HG03135 (cell line): Measurements from ENCODE around the gene KCNG1.
A peak's percentile ranks its signal among the peaks of the same experiment; 100 is the strongest.

Source experiments
- ATAC-seq: cut with Tn5 transposase; IDR thresholded peaks from one replicate; pipeline ENCODE4 v1.9.1; 2021; ENCODE audit warnings: mild to moderate bottlenecking, moderate library complexity; ENCODE audit not compliant: unreplicated experiment

The KCNG1 gene

DNA sequence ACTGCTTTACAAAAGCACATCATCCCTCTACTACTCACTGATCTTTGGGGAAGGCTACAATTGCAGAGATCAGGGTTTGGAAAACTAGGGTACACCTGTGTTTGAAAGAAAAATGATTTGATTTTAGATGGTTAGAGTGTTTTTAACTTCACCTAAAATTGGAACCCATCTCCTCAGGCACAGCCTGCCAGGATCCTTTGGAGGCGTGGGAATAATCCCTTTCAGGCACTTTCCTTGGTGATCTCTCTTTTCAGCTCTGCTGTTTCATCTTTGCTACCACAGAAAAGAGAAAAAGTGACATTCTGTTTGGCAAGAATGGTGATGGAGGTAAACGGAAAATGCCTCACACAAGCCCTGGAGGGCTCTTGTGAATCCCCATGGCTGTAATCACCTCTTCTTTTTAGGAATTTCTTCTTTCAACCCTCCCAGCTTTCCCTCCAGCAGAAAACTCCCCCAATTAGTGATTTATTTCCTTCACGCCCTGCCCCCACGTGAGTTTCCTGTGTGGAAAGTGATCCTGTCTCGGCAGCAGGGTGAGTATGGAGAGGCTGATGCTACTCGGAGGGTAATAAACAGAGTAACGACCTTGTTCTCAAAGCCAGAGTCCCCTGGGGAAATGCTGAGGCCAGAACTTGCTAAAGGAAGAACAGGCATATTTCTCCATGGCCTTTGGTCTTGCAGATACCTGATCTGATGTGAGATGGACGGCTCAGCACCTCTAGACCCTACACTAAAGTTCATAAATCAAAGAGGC is 9.2 kb downstream of the KCNG1 start:
- no peak for ATAC-seq

DNA sequence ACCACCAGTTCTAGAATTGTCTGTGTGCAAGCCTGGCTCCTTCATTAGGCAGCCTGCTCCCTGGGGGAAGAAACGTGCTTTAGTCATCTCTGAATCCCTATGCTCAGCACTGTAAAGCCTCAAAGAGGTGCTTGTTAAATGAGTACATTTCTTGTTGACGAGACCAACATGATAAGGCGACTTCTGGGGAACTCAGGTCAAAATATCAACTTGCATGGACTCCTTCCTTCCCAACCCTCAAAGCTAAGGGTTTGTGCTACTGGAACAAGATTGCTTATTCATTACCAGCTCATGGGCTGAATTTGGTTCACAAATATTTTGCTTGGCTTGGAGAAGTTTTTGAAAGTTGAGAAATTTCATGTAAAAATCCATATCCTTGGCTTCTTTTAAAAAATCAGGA is 10.6 kb downstream of the KCNG1 start:
- ATAC-seq, result no peak

DNA sequence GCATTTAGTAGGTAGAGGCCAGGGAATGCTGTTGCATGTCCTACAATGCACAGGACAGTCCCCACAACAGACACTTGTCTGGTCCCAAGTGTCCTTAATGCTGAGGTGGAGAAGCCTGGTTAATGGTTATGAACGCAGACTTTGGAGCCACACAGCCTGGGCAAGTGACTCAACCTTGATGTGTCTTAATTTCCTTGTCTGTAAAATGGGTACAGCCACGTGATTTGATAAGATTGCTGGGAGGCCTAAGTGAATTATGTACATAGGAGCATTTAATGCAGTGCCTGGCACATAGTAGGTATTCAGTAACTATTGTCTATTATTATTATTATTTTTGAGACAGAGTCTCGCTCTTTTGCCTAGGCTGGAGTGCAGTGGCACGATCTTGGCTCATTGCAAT is 11.4 kb downstream of the KCNG1 start:
- no peak for ATAC-seq

DNA sequence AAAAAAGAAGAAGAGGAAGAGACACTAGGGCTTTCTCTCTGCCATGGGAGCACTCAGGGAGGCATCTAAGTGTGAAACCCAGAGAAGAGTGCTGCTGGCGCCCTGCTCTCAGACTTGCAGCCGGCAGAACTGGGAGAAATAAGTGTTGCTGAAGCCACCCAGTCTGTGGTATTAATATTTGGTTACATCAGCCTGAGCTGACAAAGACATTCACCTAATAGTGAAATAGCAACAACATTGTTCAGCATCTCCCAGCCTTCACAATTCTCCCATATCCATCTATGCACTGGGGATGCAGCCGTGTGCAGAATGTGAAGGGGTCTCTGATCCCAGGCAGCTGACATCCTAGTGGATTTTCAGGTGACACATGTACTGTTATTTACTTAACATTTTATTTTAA is 12.0 kb downstream of the KCNG1 start:
- ATAC-seq, result no peak

DNA sequence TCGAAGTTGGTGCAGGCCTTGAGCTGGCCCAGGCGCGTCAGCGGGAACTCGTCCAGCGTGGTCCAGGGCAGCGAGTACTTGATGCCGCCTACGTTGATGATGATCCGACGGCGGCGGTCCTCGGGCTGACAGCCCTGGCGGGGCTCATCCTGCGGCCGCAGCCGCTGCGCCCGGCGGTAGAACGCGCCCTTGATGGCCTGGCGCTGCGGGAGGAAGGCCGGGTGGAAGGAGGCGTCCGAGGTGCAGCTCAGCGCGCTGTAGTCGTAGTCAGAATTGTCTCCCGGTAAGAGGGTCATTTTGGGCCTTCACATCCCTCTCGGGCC is 12.9 kb downstream of the KCNG1 start:
- ATAC-seq, result no peak

DNA sequence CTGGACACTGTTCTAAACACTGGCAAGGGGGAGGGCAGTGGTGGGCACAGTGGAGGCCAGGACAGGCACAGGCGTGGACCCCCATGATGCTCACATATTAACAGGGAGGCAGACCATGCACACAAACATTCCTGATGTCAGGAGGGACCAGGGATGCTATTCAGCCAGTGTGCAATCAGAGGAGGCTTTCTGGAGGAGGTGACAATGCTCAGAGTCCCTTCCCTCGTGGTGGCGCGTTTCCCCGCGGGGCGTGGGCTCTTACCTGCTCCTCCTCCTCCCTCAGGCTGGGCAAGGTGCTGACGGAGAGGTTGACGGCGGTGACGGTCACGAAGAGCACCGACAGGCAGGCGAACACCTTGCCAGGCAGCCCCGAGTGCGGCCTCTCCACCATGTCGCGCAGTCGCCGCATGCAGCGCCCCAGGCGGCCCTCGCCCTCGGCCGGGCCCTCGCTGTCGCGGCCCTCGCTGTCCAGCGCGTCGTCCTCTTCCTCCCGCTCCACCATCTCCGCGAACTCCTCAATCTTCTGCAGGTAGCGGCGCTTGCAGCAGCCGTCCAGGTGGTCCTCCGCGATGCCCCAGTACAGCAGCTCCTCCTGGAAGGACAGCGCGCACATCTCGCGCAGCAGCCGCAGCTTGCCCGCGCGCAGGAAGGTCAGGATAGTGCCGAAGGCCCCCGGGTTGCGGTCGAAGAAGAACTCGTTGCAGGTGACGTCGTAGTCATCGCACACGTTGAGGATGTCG is 13.4 kb downstream of the KCNG1 start:
- ATAC-seq, result no peak

DNA sequence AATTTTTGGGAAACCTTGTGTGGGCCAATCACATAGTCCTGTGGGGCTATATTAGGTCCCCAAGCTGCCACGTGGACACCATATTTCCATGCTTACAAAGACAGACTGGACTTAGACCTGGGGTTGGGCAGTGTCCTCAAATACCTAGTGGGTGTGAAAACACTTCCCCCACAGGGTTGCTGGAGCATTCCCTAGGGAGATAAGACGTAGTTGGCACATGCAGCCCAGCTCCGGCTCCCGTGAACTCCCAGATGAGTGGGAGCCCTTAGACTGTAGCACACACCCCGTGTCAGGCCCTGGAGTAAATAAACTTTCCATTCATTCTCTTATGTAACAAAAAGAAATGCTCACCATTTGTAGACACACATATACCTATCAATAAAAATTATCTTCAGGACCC is 14.2 kb downstream of the KCNG1 start:
- no peak for ATAC-seq

DNA sequence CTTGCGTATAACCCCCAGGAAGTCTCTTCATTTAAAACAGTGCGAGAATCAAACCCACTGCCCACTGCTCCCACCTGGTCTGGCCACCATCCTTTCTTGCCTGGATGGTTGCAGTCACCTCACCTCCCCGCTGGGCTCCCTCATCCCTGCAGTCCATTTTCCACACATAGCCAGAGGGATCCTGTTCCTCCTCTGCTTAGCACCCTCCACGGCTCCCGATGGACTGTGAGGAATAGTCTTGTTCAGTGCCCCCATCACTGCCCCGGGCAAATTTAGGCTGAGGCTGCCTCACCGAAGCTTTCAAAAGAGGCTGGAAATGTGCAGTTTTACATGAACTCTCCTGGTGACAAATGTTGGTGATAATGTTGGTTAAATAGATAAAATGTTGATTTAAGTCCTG is 17.7 kb downstream of the KCNG1 start:
- ATAC-seq, result no peak

DNA sequence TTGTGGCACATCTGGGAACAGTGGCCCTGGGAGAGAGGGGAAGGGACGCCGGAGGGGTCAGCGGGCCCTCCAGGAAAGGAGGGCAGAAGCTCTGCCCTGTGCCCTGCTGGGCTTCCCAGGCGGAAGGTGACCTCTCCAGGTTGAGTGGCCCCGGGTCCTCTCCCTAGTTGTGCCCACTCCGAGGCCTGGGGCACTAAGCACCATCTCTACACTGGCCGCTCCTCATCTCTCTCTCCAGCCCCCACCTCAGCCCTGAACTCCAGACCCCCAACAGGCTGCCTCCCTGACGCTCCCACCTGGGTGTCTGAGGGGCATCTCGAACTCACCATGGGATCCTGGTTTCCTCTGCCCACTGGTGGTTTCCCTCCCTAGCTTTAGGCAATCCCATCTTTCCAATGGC is 18.1 kb downstream of the KCNG1 start:
- no peak for ATAC-seq

DNA sequence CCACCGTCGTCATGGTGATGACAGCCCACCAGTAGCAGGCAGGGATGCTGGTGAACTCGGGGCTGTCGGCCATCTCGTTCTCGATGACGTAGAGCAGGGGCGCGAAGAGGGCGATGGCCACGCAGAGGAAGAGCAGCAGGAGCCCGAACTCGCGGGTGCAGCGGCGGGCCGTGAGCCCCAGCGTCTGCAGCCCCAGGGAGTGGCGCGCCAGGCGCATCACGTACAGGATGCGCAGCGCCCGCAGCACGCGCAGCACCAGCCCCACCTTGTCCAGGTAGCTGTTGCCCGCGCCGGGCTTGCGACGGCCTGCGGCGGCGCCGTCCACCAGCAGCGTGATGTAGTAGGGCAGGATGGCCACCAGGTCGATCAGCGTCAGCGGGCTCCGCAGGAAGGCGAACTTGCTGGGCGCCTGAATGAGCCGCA is 18.6 kb downstream of the KCNG1 start:
- no peak for ATAC-seq

DNA sequence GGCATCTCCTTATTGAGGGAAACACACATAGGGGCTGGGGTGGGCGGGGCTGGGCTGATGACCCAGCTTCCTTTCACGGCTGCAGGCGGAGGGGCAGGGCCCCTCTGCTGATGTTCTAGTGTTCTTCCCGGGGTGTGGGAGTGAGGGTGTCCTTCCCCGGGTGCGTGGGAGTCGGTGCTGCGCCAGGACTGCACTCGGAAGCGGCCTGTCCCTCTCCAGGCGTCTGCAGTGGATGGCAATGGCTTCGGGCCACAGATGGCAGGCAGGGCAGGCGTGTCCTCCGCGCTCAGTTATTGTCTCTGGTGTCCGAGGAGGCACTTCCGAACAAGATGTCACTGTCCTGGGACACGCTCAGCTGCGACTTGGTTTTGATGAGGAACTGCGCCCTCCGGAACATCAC is 19.2 kb downstream of the KCNG1 start:
- no peak for ATAC-seq

DNA sequence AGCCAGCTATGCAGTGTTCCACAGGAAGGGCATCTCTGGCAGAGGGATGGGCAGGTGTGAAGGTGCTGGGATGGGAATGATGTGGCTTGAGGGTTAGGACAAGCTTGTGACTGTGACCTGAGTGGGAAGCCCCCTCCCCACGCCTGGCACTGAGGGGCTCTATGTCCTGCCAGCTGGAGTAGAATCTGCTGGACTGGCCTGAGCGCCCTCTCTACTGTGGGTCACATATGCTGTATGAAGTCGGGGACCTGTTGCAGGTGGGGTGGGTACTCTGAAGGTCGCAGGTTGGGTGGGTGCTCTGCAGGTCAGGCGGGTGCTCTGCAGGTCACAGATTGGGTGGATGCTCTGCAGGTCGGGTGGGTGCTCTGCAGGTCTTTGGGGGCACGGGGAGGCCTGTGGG is 20.3 kb downstream of the KCNG1 start:
- ATAC-seq, result no peak

DNA sequence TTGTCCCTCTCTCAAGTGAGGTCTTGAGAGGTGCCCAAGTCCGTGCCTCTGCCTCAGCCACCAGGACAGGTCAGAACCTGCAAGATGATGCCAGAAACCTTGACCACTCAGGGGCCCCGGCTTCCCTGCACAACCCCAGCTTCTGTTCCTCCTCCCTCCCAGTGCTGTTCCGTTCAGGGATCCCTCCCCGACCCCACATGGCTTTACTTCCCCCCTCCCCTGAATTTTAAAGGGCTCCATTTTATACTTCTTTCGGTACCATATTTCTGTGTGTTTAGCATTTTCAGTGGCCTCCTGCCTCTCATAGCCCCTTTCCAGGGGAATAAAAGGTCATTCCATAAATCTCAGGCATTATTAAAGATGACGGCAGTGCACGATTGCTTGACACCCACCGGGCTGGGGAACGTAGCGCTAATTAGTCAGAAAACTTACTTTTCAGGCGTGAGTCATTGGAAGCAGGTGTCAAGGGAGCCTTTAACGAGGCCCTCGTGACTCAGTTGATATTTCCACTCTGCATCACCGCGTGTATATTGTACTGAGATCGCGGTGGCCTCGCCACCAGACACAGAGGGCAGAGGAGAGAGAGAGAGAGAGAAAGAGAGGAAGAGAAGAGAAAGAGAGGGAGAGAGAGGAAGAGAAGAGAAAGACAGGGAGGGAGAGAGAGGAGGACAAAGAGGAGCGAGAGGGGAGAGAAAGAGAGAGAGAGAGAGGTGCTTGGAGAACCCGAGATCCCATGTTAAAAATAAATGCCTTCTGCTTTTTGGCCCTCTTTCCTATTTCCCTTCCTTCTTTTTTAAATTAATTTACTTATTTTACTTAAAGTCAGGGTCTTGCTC is 21.3 kb downstream of the KCNG1 start:
- ATAC-seq, result no peak

DNA sequence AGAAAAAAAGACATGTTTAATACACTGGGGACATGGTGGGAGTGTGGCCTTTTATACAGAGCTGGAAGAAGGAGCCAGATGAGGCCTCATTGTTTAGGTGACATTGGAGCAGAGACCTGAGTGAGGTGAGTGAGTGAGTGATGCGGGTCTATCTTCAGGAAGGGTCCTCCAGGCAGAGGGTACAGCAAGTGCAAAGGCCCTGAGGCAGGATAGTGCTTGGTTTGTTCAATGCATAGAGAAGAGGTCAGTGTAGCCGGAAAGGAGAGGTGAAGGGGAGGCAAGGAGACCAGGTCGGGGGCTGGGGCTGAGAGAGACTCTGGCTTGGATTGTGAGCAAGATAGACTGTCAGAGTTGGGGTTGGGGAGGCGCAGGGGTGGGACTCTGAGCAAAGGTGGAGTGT is 23.6 kb downstream of the KCNG1 start:
- ATAC-seq, result no peak

DNA sequence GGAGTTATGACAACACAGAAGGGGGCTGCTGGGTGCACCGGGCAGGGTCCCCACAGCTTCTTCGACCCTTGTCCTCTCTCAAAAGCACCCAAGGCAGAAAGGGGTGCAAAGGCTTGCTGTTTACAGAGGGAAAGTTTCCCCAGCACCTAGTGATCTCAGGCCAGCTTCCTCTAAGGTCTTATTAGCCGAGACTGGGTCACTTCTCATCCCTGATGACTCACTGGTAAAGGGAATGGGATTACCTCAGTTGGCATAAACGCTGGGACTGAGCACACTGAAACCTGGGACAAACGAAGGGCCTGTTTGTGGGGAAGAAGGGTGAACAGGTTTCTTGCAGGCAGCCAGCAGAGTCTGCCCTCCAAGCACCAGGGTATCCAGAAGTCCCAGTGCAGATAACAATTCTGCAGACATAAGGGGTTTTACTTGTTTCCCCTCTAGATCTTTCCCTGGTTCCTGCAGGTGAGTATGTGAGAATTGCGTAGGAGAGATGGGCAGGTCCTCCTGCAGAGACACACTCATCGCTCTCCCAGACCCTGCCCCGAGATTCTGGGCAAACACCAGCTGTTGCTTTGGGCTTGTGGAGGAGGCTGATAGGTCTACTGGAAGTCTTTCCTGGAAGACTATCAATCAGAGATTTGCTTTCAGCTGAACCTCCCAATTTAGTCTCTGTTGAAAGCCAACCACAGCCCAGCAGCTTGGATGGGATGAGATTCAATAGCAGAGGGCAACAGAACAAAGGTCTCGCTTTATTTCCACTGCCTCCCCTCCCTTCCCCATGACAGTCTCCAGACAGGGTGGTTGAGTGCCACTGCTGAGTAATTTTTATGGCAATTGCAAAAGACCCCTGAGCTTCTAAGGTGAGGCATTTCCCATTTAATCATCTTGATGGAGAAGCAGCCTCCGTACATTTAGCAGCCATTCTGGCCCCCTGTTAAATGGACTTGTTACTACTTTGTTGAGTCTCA is 25.7 kb downstream of the KCNG1 start:
- ATAC-seq, result no peak

DNA sequence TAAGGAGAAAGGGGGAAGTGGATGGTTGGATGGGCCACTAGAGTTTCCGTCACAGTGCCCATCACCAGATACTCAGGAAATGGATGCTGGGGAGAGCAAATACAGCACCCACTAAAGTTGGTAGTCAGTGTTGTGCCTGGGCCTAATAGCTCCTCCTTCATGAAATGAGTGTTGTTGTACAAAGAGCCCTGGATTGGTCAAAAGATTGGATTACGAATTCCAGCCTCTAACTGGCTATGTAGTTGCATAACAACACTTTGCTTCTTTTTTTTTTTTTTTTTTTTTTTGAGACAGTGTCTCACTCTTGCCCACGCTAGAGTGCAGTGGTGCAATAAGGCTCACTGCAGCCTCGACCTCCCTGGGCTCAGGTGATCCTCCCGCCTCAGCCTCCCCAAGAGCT is 27.4 kb downstream of the KCNG1 start:
- no peak for ATAC-seq

DNA sequence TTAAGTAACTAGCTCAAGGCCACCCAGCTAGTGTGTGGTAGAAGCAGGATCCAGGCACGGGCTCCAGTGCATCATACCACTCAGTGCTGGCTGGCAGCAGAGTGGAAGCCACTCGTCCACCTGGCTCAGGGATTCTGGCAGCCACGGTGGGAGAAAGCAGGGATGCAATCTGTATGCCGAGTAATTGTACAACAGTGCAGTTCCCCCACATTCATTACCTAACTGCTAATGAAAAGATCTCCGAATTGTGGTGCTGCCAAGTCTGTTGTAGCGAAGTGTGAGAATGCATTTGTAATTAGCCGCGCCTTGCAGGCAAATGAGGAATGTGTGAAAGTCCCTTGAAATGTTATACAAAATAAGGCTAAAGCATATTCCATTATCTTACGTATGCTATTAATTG is 29.0 kb downstream of the KCNG1 start:
- no peak for ATAC-seq

DNA sequence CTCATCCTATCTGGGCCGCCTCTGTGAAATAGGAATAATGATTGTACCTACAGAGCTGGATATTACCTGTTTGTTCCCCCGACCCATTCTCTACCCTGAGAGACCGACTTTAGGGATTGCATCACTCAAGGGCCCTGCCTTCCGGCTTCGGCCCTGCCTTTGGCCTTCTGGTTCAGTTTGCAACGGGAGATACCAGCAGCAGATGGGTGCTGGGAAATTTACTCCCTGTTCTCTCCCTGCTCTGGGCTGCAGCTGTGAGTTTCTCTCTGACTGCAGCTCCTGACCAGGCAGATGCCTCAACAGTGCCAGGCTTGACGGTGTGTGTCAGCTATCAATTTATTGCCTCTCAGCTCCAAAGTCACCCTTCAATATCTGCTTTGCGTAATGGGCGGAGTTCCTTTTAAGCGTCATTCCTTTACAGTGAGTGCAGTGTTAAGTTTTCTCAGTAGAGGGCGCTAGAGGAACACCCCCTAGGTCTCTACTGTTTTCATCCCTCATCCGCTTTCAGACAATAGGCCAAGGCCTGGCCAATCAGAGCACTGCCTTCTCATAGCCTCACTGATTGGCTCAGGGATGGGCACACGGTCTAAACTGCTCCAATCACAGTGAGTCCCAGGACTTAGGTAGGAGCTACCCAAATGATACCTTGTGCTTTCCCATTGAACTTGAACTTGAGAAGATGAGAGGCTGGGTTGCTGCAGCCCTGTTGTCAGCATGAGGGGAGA is 30.0 kb downstream of the KCNG1 start:
- ATAC-seq, result peak; percentile 72

DNA sequence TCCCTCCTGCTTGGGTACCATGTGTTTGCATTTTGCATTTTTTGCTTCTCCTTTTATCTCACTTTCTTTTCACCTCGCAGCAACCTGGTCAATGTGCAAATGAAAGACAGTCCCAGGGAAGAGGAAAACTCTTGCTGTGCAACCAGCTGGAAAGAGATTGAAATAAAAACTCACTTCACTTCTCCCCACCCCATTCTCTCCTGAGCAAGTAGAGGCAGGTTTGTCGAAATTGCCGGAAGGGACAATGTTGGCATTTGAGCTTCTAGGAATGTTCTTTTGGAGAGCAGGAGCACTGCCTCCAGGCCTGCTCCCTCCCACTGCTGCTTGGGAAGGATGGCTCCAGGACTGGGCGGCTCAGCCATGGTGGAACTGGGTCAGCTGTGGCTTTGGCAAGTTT is 30.6 kb downstream of the KCNG1 start:
- ATAC-seq, result no peak

DNA sequence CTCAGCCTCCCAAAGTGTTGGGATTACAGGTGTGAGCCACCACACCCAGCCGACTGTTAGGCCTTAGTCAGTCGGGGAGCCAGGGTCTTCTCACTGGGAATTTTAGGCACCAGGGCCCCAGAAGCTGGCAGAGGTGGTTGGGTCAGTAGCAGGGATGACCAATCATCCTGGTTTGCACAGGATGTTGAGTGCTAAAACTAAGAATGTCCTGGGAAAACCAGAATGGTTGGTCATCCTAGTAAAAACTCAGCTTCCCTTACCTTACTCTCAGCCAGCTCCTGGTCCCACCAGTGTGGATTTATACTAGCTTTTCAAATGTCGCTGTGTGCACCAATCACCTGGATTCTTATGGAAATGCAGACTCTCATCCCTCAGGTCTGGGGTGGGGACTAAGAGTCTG is 31.8 kb downstream of the KCNG1 start:
- no peak for ATAC-seq
